Ammon's horn (tissue), 1 donor: ENCODE results near the gene NME9.
A peak's percentile ranks its signal among the peaks of the same experiment; 100 is the strongest.

Source experiments
- DNase-seq: peaks from one replicate; pipeline ENCODE4 v3.0.0-alpha.2; 2016; ENCODE audit warnings: low spot score

Gene NME9

GRCh38 chr3:138281561-138281960 lies 48.1 kb downstream of the NME9 start:
- DNase-seq = no peak

- DNase-seq = no peak
Measured at GRCh38 chr3:138271189-138271794, 58.4 kb downstream of the NME9 start.

GRCh38 chr3:138270245-138270644 lies 59.4 kb downstream of the NME9 start:
- DNase-seq = no peak

GRCh38 chr3:138267083-138267482 lies 62.6 kb downstream of the NME9 start:
- DNase-seq = no peak

- no peak for DNase-seq
Measured at GRCh38 chr3:138265745-138266144, 63.9 kb downstream of the NME9 start.

- no peak for DNase-seq
Measured at GRCh38 chr3:138263104-138263503, 66.5 kb downstream of the NME9 start.

- DNase-seq = no peak
Measured at GRCh38 chr3:138260611-138261010, 69.0 kb downstream of the NME9 start.

GRCh38 chr3:138259126-138259525 lies 70.5 kb downstream of the NME9 start:
- DNase-seq = no peak

GRCh38 chr3:138257986-138258385 lies 71.7 kb downstream of the NME9 start:
- DNase-seq = no peak

GRCh38 chr3:138256022-138256421 lies 73.6 kb downstream of the NME9 start:
- no peak for DNase-seq

GRCh38 chr3:138254216-138254615 lies 75.4 kb downstream of the NME9 start:
- DNase-seq = peak; percentile 12

- no peak for DNase-seq
Measured at GRCh38 chr3:138253609-138254008, 76.0 kb downstream of the NME9 start.
